NCI-H1694 treated with DMSO at 0.1 percent for 48 hours (cell line): Measurements from ENCODE around the gene MINDY3.
"Not testable (repeated sequence)": the region's sequence is repeated elsewhere in the genome, so short reads cannot be mapped to it uniquely, and the experiment has no call there.

Experiments used
- DNase-seq: peaks from one replicate; lab custom pipeline; 2025; lab: John Stamatoyannopoulos, UW

The MINDY3 gene

GRCh38 chr10:15856328-15857015, 3.8 kb downstream of the MINDY3 start:
- DNase-seq = no peak

GRCh38 chr10:15853800-15854199, 6.5 kb downstream of the MINDY3 start:
- no peak for DNase-seq

- DNase-seq = no peak
Observed at GRCh38 chr10:15852111-15852557, 8.2 kb downstream of the MINDY3 start.

- not testable (repeated sequence) for DNase-seq
Observed at GRCh38 chr10:15850337-15850978, 9.8 kb downstream of the MINDY3 start.

- DNase-seq = no peak
Observed at GRCh38 chr10:15849316-15849715, 11.0 kb downstream of the MINDY3 start.

- DNase-seq = no peak
Observed at GRCh38 chr10:15847481-15847880, 12.8 kb downstream of the MINDY3 start.

GRCh38 chr10:15844517-15844916, 15.8 kb downstream of the MINDY3 start:
- no peak for DNase-seq

GRCh38 chr10:15843695-15844094, 16.6 kb downstream of the MINDY3 start:
- DNase-seq = no peak

- no peak for DNase-seq
Observed at GRCh38 chr10:15842556-15843169, 17.6 kb downstream of the MINDY3 start.

- DNase-seq = no peak
Observed at GRCh38 chr10:15841696-15842095, 18.6 kb downstream of the MINDY3 start.

- DNase-seq = no peak
Observed at GRCh38 chr10:15836807-15837206, 23.5 kb downstream of the MINDY3 start.

- no peak for DNase-seq
Observed at GRCh38 chr10:15829495-15829894, 30.8 kb downstream of the MINDY3 start.

GRCh38 chr10:15824498-15824897, 35.8 kb downstream of the MINDY3 start:
- peak; percentile 16 for DNase-seq

GRCh38 chr10:15822131-15822530, 38.2 kb downstream of the MINDY3 start:
- no peak for DNase-seq

- no peak for DNase-seq
Observed at GRCh38 chr10:15821046-15821683, 39.1 kb downstream of the MINDY3 start.

- DNase-seq = no peak
Observed at GRCh38 chr10:15817409-15818046, 42.8 kb downstream of the MINDY3 start.

GRCh38 chr10:15815242-15815885, 44.9 kb downstream of the MINDY3 start:
- DNase-seq = no peak

- DNase-seq = no peak
Observed at GRCh38 chr10:15814565-15814964, 45.7 kb downstream of the MINDY3 start.

- no peak for DNase-seq
Observed at GRCh38 chr10:15813415-15813814, 46.9 kb downstream of the MINDY3 start.

GRCh38 chr10:15809450-15809849, 50.9 kb downstream of the MINDY3 start:
- no peak for DNase-seq

GRCh38 chr10:15808204-15808797, 52.0 kb downstream of the MINDY3 start:
- DNase-seq = no peak
